K562 (cell line): ENCODE results near the gene SKAP1. TPM values are rescaled to one million over a fixed set of nuclear protein-coding genes. Genes with fewer than 3 reads are reported as not detected.

Source experiments
- ATAC-seq: fragments of 200-7000 bp; cut with Tn5 transposase; 3 replicates; pipeline ENCODE4 v1.9.1; 2020; ENCODE audit warnings: moderate library complexity
- BruUV-seq: library from RNA; stranded (reverse); fragments of 400-500 nt; replicated peaks from 2 replicates; lab custom pipeline; 2021; lab: Mats Ljungman, UMichigan
- CTCF ChIA-PET: fragments of 300-600 bp; formaldehyde crosslinking; extraction: SDS; loops from one replicate; lab custom pipeline; 2021; ENCODE audit warnings: low intra/inter-chr PET ratio; lab: Yijun Ruan, JAX
- POLR2A ChIA-PET: fragments of 300-600, 350-650 bp; sonication (Branson Sonifier 250); formaldehyde crosslinking; extraction: SDS; loops from one replicate; lab custom pipeline; 2021; ENCODE audit warnings: antibody characterized with exemption, inconsistent platforms; lab: Yijun Ruan, JAX
- DNase-seq, 4 experiments: peaks; one replicate each; pipeline versions ENCODE4 v3.0.0 to v3.0.0-alpha.2; 2011 to 2018; ENCODE audit warnings: low spot score in 3 of 4, mixed read lengths in 3 of 4; ENCODE audit errors: extremely low read depth in 1 of 4
- FAIRE-seq: peaks from 2 replicates; lab custom pipeline; 2011; peaks lifted over from hg19 to GRCh38; lab: Jason Lieb, UNC
- H2AFZ ChIP-seq: 2 replicates; pipeline ENCODE4 v1.6.0; 2011; ENCODE audit warnings: low read depth, low read length, control low read depth, inconsistent platforms
- H3K27ac ChIP-seq: fragments of 200-600 bp; 3 replicates; pipeline ENCODE4 v1.8.0; 2011; ENCODE audit warnings: low read depth, mild to moderate bottlenecking, control low read depth, inconsistent platforms, low read length, moderate library complexity, mixed read lengths; ENCODE audit errors: extremely low read depth
- H3K27me3 ChIP-seq, 2 experiments: fragments of 300-600 bp in 1 of 2; 2 replicates in 1 of 2; 3 replicates in 1 of 2; pipeline versions ENCODE4 v1.6.0 to v1.8.0; 2011; ENCODE audit warnings: inconsistent platforms in 2 of 2, low read length in 2 of 2, mild to moderate bottlenecking in 1 of 2, mixed read lengths in 1 of 2, moderate library complexity in 1 of 2; ENCODE audit not compliant: control insufficient read depth in 2 of 2, insufficient read depth in 2 of 2
- H3K36me3 ChIP-seq: fragments of 300-600 bp; 3 replicates; pipeline ENCODE4 v1.8.0; 2011; ENCODE audit warnings: mild to moderate bottlenecking, low read length, inconsistent platforms; ENCODE audit not compliant: control insufficient read depth, insufficient read depth
- H3K4me1 ChIP-seq, 2 experiments: fragments of 200-600 bp in 1 of 2; replicated peaks in 1 of 2; 2 replicates in 1 of 2; 3 replicates in 1 of 2; pipeline versions ENCODE4 v1.5.1 to v1.8.0; 2011; ENCODE audit warnings: inconsistent platforms in 2 of 2, low read length in 2 of 2, mild to moderate bottlenecking in 1 of 2, mixed read lengths in 1 of 2, moderate library complexity in 1 of 2; ENCODE audit not compliant: control insufficient read depth in 2 of 2, insufficient read depth in 2 of 2
- H3K4me2 ChIP-seq: 2 replicates; pipeline ENCODE4 v1.6.1; 2011; ENCODE audit warnings: low read length, control low read depth, inconsistent platforms, mixed read lengths; ENCODE audit not compliant: insufficient read depth
- H3K4me3 ChIP-seq: fragments of 200-600 bp; sonication (generic), shearing (Covaris generic); 2 replicates; pipeline ENCODE4 v1.5.1; 2016; ENCODE audit warnings: control low read depth, inconsistent platforms
- H3K79me2 ChIP-seq: fragments of 200-600 bp; 3 replicates; pipeline ENCODE4 v1.8.0; 2011; ENCODE audit warnings: low read length, inconsistent platforms; ENCODE audit not compliant: control insufficient read depth, insufficient read depth
- H3K9ac ChIP-seq, 2 experiments: 2 replicates each; pipeline versions ENCODE4 v1.6.0 to v1.6.1; 2011; ENCODE audit warnings: low read depth in 2 of 2, low read length in 2 of 2, control low read depth in 1 of 2, inconsistent platforms in 1 of 2, mild to moderate bottlenecking in 1 of 2, mixed read lengths in 1 of 2; ENCODE audit not compliant: insufficient read depth in 1 of 2
- H3K9me1 ChIP-seq: one replicate; pipeline ENCODE4 v1.6.0; 2011; ENCODE audit warnings: inconsistent platforms, mild to moderate bottlenecking, low read length, moderate library complexity; ENCODE audit not compliant: control insufficient read depth, insufficient read depth
- H3K9me3 ChIP-seq: replicated peaks from 2 replicates; pipeline ENCODE4 v1.5.1; 2011; ENCODE audit warnings: low read depth, low read length, inconsistent platforms; ENCODE audit not compliant: control insufficient read depth, insufficient read depth
- H4K20me1 ChIP-seq: replicated peaks from 2 replicates; pipeline ENCODE4 v1.6.1; 2011; ENCODE audit warnings: low read length, inconsistent platforms, mixed read lengths; ENCODE audit not compliant: control insufficient read depth, insufficient read depth
- PRDM10 ChIP-seq: fragments of 450-650 bp; IDR thresholded peaks from 2 replicates; pipeline ENCODE4 v1.6.1; 2018; ENCODE audit not compliant: partially characterized antibody
- SIN3A ChIP-seq, 2 experiments: fragments of 150-350 bp in 1 of 2; IDR thresholded peaks; 2 replicates each; pipeline ENCODE4 v1.6.1; 2011 to 2016; ENCODE audit warnings: borderline replicate concordance in 2 of 2, low read depth in 2 of 2, low read length in 2 of 2, mild to moderate bottlenecking in 2 of 2, moderate library complexity in 2 of 2; ENCODE audit not compliant: control insufficient read depth in 1 of 2
- WGBS: fragments of 100-300 bp; shearing (Covaris generic); methylation state at CpG from one replicate; pipeline ENCODE4 v1.1.6; 2016; ENCODE audit warnings: low coverage, mixed read lengths; ENCODE audit not compliant: insufficient coverage; ENCODE audit errors: missing lambda C conversion rate; 5-methylcytosine and 5-hydroxymethylcytosine counted together
- in situ Hi-C: fragments of 300-500 bp; cut with MboI; formaldehyde crosslinking; loops from 4 replicates; pipeline ENCODE4 v1.15.0; 2018; ENCODE audit warnings: inconsistent platforms, mixed read lengths
- intact Hi-C: fragments of 100-400 bp; cut with micrococcal nuclease; formaldehyde crosslinking; loops from 2 replicates; pipeline ENCODE4 v1.14.2; 2022
- polyA plus RNA-seq, 8 experiments: library from polyadenylated mRNA; depleted of rRNA in 4 of 8; stranded (reverse) in 5 of 8; unstranded in 3 of 8; fragments of >200 nt; fragmentation: Nextera tagmentation in 2 of 8; fragmentation: Illumina TruSeq in 1 of 8; extraction: Ambion mirVana in 2 of 8; extraction: Trizol in 1 of 8; gene quantifications; 2 replicates each; pipeline versions ENCODE4 v1.2.1 to v1.2.3, GENCODE V29; 2011 to 2014; ENCODE audit warnings: inconsistent platforms in 1 of 8, missing spikeins in 1 of 8
- total RNA-seq, 7 experiments: library from RNA; depleted of rRNA in 6 of 7; stranded (reverse); fragments of >200 nt in 6 of 7; fragmentation: Illumina TruSeq in 2 of 7; extraction: Trizol in 2 of 7; gene quantifications; 2 replicates each; pipeline versions ENCODE4 v1.2.1 to v1.2.3, GENCODE V29; 2011 to 2021; ENCODE audit warnings: low replicate concordance in 1 of 7

The SKAP1 gene
- total and polyA plus RNA-seq, 9 of the 15 experiments (the other 6 are each of a cell fraction or from before 2014, with no cell fraction given), result 0.06 to 0.80 (median 0.10) TPM; not detected in 4

DNA sequence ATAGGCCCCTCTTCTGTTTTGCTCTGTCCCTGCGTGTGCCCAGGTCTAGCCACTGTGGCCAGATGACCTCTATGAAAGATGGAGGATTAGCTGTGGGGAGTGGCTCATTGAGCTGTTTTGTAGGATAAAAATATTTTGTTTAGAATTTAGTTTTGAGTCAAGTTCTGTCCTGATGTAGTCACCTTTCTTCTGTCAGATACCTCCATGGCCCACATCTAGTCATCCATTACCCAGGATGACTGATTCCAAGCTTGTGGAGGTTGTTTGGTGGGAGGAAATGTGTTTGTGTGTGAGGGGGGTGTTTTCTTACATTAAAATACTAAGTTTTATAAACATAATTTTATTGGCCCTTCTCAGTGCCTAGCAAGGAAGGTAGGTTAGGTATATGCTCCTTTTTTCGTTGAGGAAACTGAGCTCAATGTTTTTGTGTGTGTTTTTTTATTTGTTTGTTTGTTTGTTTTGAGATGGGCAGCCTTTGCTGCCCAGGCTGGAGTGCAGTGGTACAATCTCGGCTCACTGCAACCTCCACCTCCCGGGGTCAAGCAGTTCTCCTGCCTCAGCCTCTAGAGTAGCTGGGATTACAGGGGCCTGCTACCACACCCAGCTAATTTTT lies 306.1 kb downstream of the SKAP1 start:
- WGBS, result 92% methylated on average over 4 of the region's 4 CpGs
- TF ChIP-seq PRDM10 (peak; percentile 57), SIN3A (IDR thresholded peaks at IDR 0.05; ENCODE audit: borderline replicate concordance in 2 of 2, control insufficient read depth in 1 of 2, low read depth in 2 of 2, low read length in 2 of 2) (no peak)
- in situ Hi-C loops, result no loop called here
- Histone ChIP-seq H3K9ac (no peak overlapping the region), H4K20me1 (no peaks in the 10 kb centered on the region), H3K79me2 (no peaks in the 10 kb centered on the region), H3K27ac (no peak overlapping the region), H3K9me3 (no peaks in the 10 kb centered on the region), H3K9me1 (peaks cover 3% of the 10 kb centered on the region), H3K4me2 (no peak overlapping the region), H3K27me3 (no peaks in the 10 kb centered on the region), H3K36me3 (peaks cover 39% of the 10 kb centered on the region; the same call in 2 of the 3 replicates), H2AFZ (no peak overlapping the region), H3K4me1 (no peaks in the 10 kb centered on the region), H3K4me3 (no peak overlapping the region)
- POLR2A ChIA-PET, result interaction anchor here (0.5 to 2.3 kb wide), 4 partner anchors 12 to 1957 kb away, joined by 3 to 9 read pairs (median 4); no protein-coding TSS in a partner anchor
- ATAC-seq, result no peak
- FAIRE-seq, result no peak
- intact Hi-C loops, result no loop called here
- no TSS peak for BruUV-seq
- CTCF ChIA-PET, result no interaction called here
- no peak for DNase-seq
